Heart left ventricle (tissue), 13 donors: ENCODE data around the gene EXOC4.

Source experiments
- CTCF ChIP-seq, 12 donors: fragments of 200-600 bp; sonication (generic) in 4 of 12; IDR thresholded peaks; one replicate each; pipeline versions ENCODE4 v1.5.0 to v1.8.0; 2018 to 2022; ENCODE audit warnings: antibody characterized with exemption in 12 of 12, mild to moderate bottlenecking in 5 of 12
- POLR2A ChIP-seq, 2 donors: fragments of 450-650 bp; IDR thresholded peaks; one replicate each; pipeline ENCODE4 v1.6.1; 2017; ENCODE audit warnings: antibody characterized with exemption in 2 of 2, mild to moderate bottlenecking in 2 of 2, moderate library complexity in 2 of 2
- donor health status: ischemic (EF 13 %, LVEDD 7.1; RV severe dilation, severe dysfunction).
- donor health status: DM: no; HTN: yes; CAD: no.
- donor health status: DM: no; HTN: no; CAD: no.
- donor health status: ischemic (EF 25% LVEDD 6.9; RV normal size, moderate dysfunction).
- donor health status: ischemic (EF 25% LVEDD 5.7; RV mildly dilated, moderate dysfunction).
- donor health status: ischemic (EF 35%, LVEDD 5.7; RV mildly dilated, moderate dysfunction).
- donor health status: nonischemic (EF 11% LVEDD 7.7; RV severe dilation, severe dysfunction).
- donor health status: DM: yes; HTN: yes; CAD: no.
- donor health status: PGD.
- donor health status: ischemic (EF 29% LVEDD 5.4; RV normal size, mild dysfunction).
- donor health status: nonischemic (EF 23%, LVEDD 6.1; RV moderate dilation, normal function).

- TF ChIP-seq POLR2A (IDR thresholded peaks at IDR 0.05) (no peak), CTCF (IDR thresholded peaks at IDR 0.05) (no peak)
These were observed 330.8 kb downstream of the EXOC4 start for GRCh38 chr7:133583545-133584171.
